CD4-positive, alpha-beta T cell treated with Interleukin-12 subunit alpha and Interleukin-12 subunit beta, for 1 hour (primary cell): ENCODE data around the gene PDIA2.
A peak's percentile ranks its signal among the peaks of the same experiment; 100 is the strongest.
"Not testable (repeated sequence)": the region's sequence is repeated elsewhere in the genome, so short reads cannot be mapped to it uniquely, and the experiment has no call there.

Experiments
- DNase-seq: peaks from one replicate; pipeline ENCODE4 v3.0.0-alpha.2; 2020

The PDIA2 gene

GRCh38 chr16:283033-283805 lies at the start of gene PDIA2:
Gene PDIA2, plus strand, starts transcription at chr16:283164. Its CDS starts 6 bp downstream, at chr16:283170.
- DNase-seq = no peak

GRCh38 chr16:234468-235305 lies 48.3 kb upstream of the PDIA2 start, which contains the start of gene FAM234A:
Gene FAM234A, plus strand, starts transcription at chr16:234821. Its CDS starts 19,593 bp downstream, at chr16:254414.
- peak; percentile 95 for DNase-seq

- DNase-seq = no peak
Observed at GRCh38 chr16:239948-240277, 43.1 kb upstream of the PDIA2 start.

GRCh38 chr16:240559-240958 lies 42.4 kb upstream of the PDIA2 start:
- no peak for DNase-seq

GRCh38 chr16:242281-242680 lies 40.7 kb upstream of the PDIA2 start:
- no peak for DNase-seq

- DNase-seq = no peak
Observed at GRCh38 chr16:243348-243747, 39.6 kb upstream of the PDIA2 start.

- no peak for DNase-seq
Observed at GRCh38 chr16:245105-245504, 37.9 kb upstream of the PDIA2 start.

- DNase-seq = no peak
Observed at GRCh38 chr16:247027-247426, 35.9 kb upstream of the PDIA2 start.

GRCh38 chr16:249431-249830 lies 33.5 kb upstream of the PDIA2 start:
- no peak for DNase-seq

- peak; percentile 37 for DNase-seq
Observed at GRCh38 chr16:252366-253337, 30.3 kb upstream of the PDIA2 start.

GRCh38 chr16:253833-254232 lies 29.1 kb upstream of the PDIA2 start:
- DNase-seq = peak; percentile 15

GRCh38 chr16:254461-254860 lies 28.5 kb upstream of the PDIA2 start:
- DNase-seq = no peak

- DNase-seq = no peak
Observed at GRCh38 chr16:255183-255582, 27.8 kb upstream of the PDIA2 start.

- DNase-seq = not testable (repeated sequence)
Observed at GRCh38 chr16:258091-258490, 24.9 kb upstream of the PDIA2 start.

GRCh38 chr16:259226-259625 lies 23.7 kb upstream of the PDIA2 start:
- no peak for DNase-seq

- no peak for DNase-seq
Observed at GRCh38 chr16:259814-260253, 23.1 kb upstream of the PDIA2 start.

- no peak for DNase-seq
Observed at GRCh38 chr16:260326-260725, 22.6 kb upstream of the PDIA2 start.

- DNase-seq = no peak
Observed at GRCh38 chr16:261031-261691, 21.8 kb upstream of the PDIA2 start.

- no peak for DNase-seq
Observed at GRCh38 chr16:262121-262745, 20.7 kb upstream of the PDIA2 start.

- no peak for DNase-seq
Observed at GRCh38 chr16:263182-263774, 19.7 kb upstream of the PDIA2 start.

GRCh38 chr16:263944-264343 lies 19.0 kb upstream of the PDIA2 start:
- DNase-seq = no peak
